HG03469 (cell line): ENCODE results near the gene WBP2.

Source experiments
- ATAC-seq: cut with Tn5 transposase; IDR thresholded peaks from one replicate; pipeline ENCODE4 v1.9.1; 2021; ENCODE audit warnings: mild to moderate bottlenecking, moderate library complexity, moderate number of reproducible peaks; ENCODE audit not compliant: unreplicated experiment

The WBP2 gene

GRCh38 chr17:75855310-75856061 lies at the start of gene WBP2:
Gene WBP2 (minus strand): TSS chr17:75855335. CDS start chr17:75855297, 38 bp downstream.
- ATAC-seq: peak; percentile 72

- ATAC-seq: no peak
Measured at GRCh38 chr17:75902406-75902805, 47.3 kb upstream of the WBP2 start.

DNA sequence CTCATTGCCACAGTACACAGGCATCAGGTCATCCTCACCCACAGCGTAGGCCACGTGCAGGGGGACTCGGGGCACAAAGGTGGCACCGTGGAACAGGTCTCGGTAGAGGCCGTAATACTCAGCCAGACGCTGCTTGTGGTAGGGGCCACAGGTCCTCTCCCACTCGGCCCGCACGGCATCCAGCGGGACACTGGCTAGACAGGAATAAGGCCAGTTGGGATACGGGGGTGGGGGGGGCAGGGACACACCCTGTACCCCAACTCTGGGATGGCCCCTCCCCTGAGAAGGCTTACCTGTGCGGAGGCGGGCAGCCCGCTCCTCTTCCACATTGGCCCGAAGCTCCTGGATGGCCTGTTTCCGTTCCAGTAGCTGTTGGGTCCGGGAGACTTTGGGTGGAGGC lies 46.6 kb upstream of the WBP2 start:
- ATAC-seq: no peak

GRCh38 chr17:75900691-75901533 lies 45.8 kb upstream of the WBP2 start:
- no peak for ATAC-seq

DNA sequence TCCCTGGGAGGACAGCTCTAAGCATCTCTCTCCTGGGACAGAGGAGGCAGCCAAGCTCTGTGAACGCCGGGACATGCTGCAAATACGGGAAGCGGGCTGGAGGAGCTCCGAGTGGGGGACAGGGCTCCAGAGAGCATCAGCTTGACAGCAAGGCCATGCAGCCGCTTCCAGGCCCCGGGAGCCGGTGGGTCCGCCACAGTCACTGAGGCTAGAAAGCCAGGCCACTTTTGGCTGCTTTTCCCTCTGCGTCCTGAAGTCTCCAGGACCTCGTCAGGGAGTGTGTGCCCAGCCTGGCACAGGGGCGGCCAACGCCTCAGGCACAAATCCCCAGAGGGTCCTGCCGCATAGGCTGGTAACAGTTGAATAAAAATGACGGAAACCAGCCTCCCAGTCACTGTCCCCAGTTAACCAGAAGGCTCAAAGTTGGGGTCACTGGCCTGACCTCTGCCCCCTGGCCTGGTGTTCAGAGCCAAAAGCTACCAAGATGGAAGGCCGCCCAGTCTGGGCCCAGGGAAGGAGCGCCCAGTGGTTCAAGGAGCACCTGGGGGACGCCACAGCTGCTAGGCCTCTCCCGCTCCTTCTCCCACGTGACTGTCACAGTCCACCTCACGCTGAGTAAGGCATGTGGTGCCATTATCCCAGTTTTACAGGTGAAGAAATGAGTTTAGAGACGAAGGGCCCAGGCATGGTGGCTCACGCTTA lies 44.8 kb upstream of the WBP2 start:
- no peak for ATAC-seq

DNA sequence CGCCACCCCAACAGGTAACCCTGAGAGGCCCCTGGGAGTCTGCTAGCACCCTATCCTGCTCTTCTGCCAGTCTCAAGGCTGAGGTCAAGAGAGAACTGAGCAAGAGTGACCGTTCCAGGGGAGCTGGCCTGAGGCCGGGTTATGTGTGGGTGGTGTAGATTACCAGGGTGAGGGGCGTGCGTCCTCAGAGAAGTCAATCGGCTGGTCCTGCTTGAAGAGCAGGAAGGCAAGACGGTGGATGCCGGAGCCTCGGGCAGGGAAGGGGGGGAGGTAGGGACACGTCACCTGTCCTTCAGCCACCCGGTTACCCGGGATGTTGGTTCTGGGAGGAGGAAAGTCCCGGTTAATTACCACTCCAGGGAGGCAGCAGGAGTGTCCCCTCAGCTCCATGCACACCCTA lies 44.2 kb upstream of the WBP2 start:
- ATAC-seq: no peak

DNA sequence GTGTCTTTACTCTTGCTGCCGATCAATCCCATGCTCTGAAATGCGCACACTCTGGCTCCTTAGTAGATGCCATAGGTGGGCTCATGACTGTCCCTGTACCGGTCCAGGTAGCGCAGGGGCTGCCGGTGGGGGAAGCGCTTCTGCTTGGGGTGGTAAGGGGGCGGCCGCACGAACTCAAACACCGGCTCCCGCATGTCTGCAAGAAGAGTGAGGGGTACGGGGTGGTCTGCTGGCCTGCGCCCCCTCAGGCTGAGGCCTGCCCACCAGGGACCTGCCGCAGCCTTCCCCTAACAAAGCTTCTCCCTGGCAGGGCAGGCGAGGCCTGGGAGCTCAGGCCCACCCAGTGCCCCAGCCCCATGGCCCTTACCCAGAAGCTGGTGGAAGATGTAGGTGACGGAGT lies 43.7 kb upstream of the WBP2 start:
- no peak for ATAC-seq

- no peak for ATAC-seq
Measured at GRCh38 chr17:75898065-75898464, 42.9 kb upstream of the WBP2 start.

- no peak for ATAC-seq
Measured at GRCh38 chr17:75897160-75898019, 42.3 kb upstream of the WBP2 start.

GRCh38 chr17:75896415-75897159 lies 41.5 kb upstream of the WBP2 start, which contains the start of gene TRIM65:
Gene TRIM65 (minus strand): TSS chr17:75896951. CDS start chr17:75896937, 14 bp downstream.
- ATAC-seq: no peak

DNA sequence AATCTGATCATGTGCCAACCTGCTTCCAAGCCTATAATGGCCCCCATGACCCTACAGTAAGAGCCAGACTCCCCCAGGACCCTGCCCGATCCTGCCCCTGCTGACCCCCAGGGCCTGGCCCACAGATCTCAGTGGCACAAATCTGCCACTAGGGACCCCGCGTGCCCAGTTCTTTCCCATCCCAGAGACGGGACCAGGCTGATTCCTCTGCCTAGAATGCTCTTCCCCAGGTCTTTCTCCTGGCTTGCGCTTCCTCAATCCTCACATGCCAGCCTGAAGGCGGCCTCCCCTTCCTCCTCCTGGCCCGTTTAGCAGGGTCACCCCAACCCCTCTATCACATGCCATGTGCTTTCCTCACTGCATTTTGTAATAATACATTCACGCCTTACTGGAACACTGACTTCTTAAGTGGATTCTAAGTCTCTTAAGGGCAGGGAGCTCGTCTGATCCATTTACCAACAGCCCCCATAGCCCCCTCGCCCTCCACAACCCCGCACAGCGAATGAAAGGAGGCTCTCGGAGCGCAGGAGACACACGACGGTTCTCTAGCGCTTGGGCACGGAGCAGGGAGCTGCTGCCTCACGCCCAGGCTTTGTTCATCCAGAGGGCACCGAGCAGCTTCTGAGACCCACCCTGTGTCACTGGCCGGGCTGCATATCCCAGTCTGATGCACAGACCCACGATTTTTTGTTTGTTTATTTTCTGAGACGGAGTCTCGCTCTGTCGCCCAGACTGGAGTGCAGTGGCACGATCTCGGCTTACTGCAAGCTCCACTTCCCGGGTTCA lies 40.4 kb upstream of the WBP2 start:
- no peak for ATAC-seq

DNA sequence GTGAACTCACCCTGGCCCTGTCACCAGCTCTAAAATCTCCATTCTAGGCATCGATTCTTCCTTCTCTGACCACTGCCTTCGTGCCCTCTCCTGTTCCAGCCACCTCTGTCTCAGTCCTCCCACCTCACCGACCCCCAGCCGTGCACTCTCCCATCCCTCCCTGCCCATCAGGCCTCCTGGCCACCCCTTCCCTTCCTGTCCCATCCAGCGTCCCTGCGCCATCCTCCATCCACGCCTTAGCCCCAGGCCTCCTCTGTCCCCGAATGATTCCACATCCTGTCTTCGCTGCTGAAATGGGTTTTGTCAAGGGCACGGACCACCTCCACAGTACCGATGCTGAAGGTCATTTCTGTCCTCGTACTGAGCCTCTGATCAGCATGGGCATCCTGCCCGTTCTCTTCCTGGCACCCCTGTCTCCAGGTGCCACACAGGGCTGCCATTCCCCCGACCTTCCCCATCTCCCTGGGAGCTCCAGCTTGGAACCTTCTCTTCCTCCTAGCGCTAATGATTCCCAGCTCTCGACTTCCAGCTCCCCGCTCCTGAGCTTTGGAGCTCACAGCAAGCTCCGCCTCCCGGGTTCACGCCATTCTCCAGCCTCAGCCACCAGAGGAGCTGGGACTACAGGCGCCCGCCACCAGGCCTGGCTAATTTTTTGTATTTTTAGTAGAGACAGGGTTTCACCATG lies 39.1 kb upstream of the WBP2 start:
- no peak for ATAC-seq

GRCh38 chr17:75893305-75894048 lies 38.3 kb upstream of the WBP2 start:
- ATAC-seq: no peak

DNA sequence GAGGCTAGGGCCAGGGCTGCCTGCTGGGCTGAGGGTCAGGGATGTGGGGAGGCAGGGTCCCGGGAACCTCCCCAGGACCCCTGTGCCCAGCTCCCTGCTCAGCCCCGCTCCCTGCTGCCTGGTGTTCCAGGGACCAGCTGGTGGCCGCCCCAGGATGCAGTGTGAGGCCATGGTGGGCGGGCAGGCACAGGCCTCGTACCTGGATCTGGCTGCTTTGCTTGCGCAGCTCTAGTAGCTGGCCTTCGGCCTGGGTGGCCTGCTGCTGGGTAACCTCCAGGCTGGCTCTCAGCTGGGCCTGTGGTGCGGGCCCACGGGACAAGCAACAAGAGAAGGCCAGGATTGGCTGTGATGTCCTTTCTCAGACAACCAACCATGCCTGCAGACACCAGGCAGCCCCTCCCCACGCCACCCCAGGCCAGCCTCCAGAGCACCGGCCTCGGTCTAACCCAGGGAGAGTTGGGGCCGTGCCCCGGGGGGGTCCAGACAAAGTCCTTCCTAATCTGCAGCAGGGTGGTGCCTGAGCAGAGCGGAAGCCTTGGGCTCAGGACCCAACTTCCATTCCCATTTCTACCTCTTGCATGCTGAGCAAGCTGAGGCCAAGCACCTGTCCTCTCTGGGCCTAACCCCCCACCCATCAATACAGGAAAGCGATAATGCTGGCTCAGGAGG lies 37.6 kb upstream of the WBP2 start:
- ATAC-seq: no peak

- no peak for ATAC-seq
Measured at GRCh38 chr17:75891605-75892555, 36.7 kb upstream of the WBP2 start.

GRCh38 chr17:75891022-75891604 lies 36.0 kb upstream of the WBP2 start:
- ATAC-seq: no peak
